PFSK-1 (cell line): Measurements from ENCODE around the gene CCDC171.

ENCODE experiments used
- FOXP2 ChIP-seq: optimal IDR thresholded peaks from 2 replicates; pipeline ENCODE3; 2011; ENCODE audit warnings: borderline replicate concordance, control low read depth, inconsistent platforms; ENCODE audit not compliant: insufficient read depth; ENCODE audit errors: extremely low read length, extremely low read depth
- POLR2AphosphoS5 ChIP-seq: IDR thresholded peaks from 2 replicates; pipeline ENCODE4 v1.6.1; 2012; ENCODE audit warnings: low read depth, mild to moderate bottlenecking, control low read depth, low read length, moderate library complexity
- REST ChIP-seq, 2 experiments: IDR thresholded peaks; 2 replicates each; pipeline versions ENCODE4 v1.6.1 to v1.8.0; 2011 to 2012; ENCODE audit warnings: low read depth in 2 of 2, low read length in 2 of 2, control low read depth in 1 of 2, inconsistent platforms in 1 of 2, mild to moderate bottlenecking in 1 of 2, moderate library complexity in 1 of 2; ENCODE audit not compliant: insufficient read depth in 1 of 2
- SIN3A ChIP-seq: IDR thresholded peaks from 2 replicates; pipeline ENCODE4 v1.6.1; 2012; ENCODE audit warnings: mild to moderate bottlenecking, low read length, moderate library complexity, borderline replicate concordance; ENCODE audit not compliant: insufficient read depth
- TAF1 ChIP-seq: IDR thresholded peaks from 2 replicates; pipeline ENCODE4 v1.6.1; 2012; ENCODE audit warnings: low read length, control low read depth, borderline replicate concordance; ENCODE audit not compliant: insufficient read depth

The CCDC171 gene

GRCh38 chr9:15725953-15726352 is 173.1 kb downstream of the CCDC171 start:
- TF ChIP-seq REST (IDR thresholded peaks at IDR 0.05; ENCODE audit: insufficient read depth in 1 of 2, low read depth in 2 of 2, low read length in 2 of 2), result no peak
- no peak for TF ChIP-seq TAF1
- no peak for TF ChIP-seq FOXP2
- no peak for TF ChIP-seq SIN3A
- TF ChIP-seq POLR2AphosphoS5, result no peak

DNA sequence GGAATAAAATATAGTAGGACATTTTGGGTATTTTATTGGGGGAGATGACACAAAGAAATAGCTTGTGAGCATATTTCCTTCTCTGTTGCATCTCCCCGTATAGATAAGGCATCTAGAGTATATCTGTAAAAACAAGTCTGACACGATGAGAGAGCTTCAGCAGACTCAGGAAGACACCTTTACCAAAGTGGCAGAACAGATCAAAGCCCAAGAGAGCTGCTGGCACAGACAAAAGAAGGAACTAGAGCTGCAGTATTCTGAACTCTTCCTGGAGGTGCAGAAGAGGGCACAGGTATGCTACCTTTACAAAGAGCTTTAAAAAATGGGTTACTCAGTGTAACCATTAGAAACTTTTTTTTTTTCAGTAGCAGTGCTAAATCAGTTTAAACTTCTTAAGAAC is 176.7 kb downstream of the CCDC171 start:
- no peak for TF ChIP-seq FOXP2
- TF ChIP-seq TAF1, result no peak
- no peak for TF ChIP-seq REST (IDR thresholded peaks at IDR 0.05; ENCODE audit: insufficient read depth in 1 of 2, low read depth in 2 of 2, low read length in 2 of 2)
- TF ChIP-seq POLR2AphosphoS5, result no peak
- no peak for TF ChIP-seq SIN3A

GRCh38 chr9:15735083-15735857 is 182.4 kb downstream of the CCDC171 start:
- no peak for TF ChIP-seq SIN3A
- TF ChIP-seq POLR2AphosphoS5, result no peak
- TF ChIP-seq TAF1, result no peak
- no peak for TF ChIP-seq REST (IDR thresholded peaks at IDR 0.05; ENCODE audit: insufficient read depth in 1 of 2, low read depth in 2 of 2, low read length in 2 of 2)
- no peak for TF ChIP-seq FOXP2

- TF ChIP-seq TAF1 (no peak), REST (IDR thresholded peaks at IDR 0.05; ENCODE audit: insufficient read depth in 1 of 2, low read depth in 2 of 2, low read length in 2 of 2) (no peak), POLR2AphosphoS5 (no peak), FOXP2 (no peak), SIN3A (no peak)
These were observed 183.7 kb downstream of the CCDC171 start for GRCh38 chr9:15736569-15736968.
